Epithelial cell of esophagus (primary cell): ENCODE results near the gene SH2D5.

Experiments
- DNase-seq: peaks from one replicate; pipeline ENCODE4 v3.0.0; 2010; ENCODE audit warnings: low read depth
- H3K4me3 ChIP-seq: 2 replicates; pipeline ENCODE4 v1.5.1; 2011; ENCODE audit warnings: mild to moderate bottlenecking, low read length, control low read depth
- CTCF ChIP-seq: IDR thresholded peaks from 2 replicates; pipeline ENCODE4 v1.5.1; 2011; ENCODE audit warnings: low read depth, mild to moderate bottlenecking, low read length, control low read depth, inconsistent platforms; ENCODE audit not compliant: insufficient read depth; ENCODE audit errors: missing control alignments

Gene SH2D5

DNA sequence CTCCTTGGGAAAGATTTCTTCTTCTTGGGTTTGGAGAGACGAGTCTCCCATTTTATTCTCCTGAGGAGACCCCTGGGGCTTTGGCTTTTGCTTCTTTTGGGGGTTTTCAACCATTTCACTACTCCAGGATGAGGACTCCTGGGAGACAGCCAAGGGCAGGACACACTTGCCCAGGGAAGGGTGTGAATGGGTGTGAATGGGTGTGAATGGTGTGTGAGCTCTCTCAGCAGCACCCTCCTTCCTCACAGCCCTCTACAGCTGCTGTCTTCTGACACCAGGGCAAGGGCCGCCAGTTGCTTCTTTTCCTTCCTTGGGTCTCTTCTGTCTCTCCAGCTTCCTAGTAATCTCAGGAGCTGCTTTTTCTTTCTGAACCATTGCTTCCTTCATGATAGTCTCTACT is 38.9 kb downstream of the SH2D5 start:
- no peak for DNase-seq
- no peak for TF ChIP-seq CTCF
- H3K4me3 ChIP-seq = no peak overlapping the region

- no peak for DNase-seq
- TF ChIP-seq CTCF = no peak
- no peak overlapping the region for H3K4me3 ChIP-seq
Observed at GRCh38 chr1:20691872-20692271, 40.6 kb downstream of the SH2D5 start.

- no peak for TF ChIP-seq CTCF
- DNase-seq = no peak
- H3K4me3 ChIP-seq = no peak overlapping the region
Observed at GRCh38 chr1:20689645-20690056, 42.9 kb downstream of the SH2D5 start.

GRCh38 chr1:20686883-20687725 is 45.4 kb downstream of the SH2D5 start:
- H3K4me3 ChIP-seq = no peak overlapping the region
- DNase-seq = no peak
- TF ChIP-seq CTCF = no peak

- no peak for TF ChIP-seq CTCF
- no peak overlapping the region for H3K4me3 ChIP-seq
- DNase-seq = no peak
Observed at GRCh38 chr1:20685741-20686140, 46.8 kb downstream of the SH2D5 start.

GRCh38 chr1:20685099-20685662 is 47.3 kb downstream of the SH2D5 start:
- no peak for TF ChIP-seq CTCF
- DNase-seq = no peak

DNA sequence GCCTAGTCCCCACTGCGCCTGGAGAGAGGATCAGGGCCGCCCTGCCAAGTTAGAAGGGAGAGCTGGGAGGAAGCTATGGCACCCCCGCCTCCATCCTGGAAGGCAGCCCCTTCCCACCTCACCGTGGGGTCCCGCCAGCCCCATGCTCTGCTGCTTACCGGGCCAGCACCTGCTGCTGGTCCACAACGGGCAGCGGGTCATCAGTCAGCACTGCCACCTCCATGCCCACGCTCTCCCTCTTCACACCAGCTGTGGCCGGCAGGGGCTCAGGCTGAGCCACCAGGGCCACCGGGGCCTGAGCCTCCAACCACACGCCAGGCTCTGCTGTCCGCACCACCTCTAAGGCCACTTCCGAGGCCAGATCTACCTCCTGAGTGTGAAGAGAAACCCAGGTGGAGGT is 47.9 kb downstream of the SH2D5 start:
- no peak for DNase-seq
- H3K4me3 ChIP-seq = no peak overlapping the region
- TF ChIP-seq CTCF = no peak

More at GRCh38 chr1:20685099-20685662, 47.3 kb downstream of the SH2D5 start:
- H3K4me3 ChIP-seq = no peak overlapping the region
